ENCODE results near the gene EIF4G3. TPM values are rescaled to one million over a fixed set of nuclear protein-coding genes. Genes with fewer than 3 reads are reported as not detected.

The EIF4G3 gene
- total RNA-seq, 4 donors from 2014 or later, result 48.6 to 73.6 (median 57.9) TPM

- no peak for ATAC-seq
- Histone ChIP-seq H3K4me1 (no peaks in the 10 kb centered on the region), H3K36me3 (peaks cover 2 to 60% of the 10 kb centered on the region in 2 donors), H3K27ac (no peak overlapping the region), H3K27me3 (no peaks in the 10 kb centered on the region), H3K4me3 (no peak overlapping the region), H3K9me3 (no peaks in the 10 kb centered on the region)
- TF ChIP-seq CTCF (IDR thresholded peaks at IDR 0.05) (no peak), POLR2A (IDR thresholded peaks at IDR 0.05) (no peak), EP300 (IDR thresholded peaks at IDR 0.05) (no peak), POLR2AphosphoS5 (IDR thresholded peaks at IDR 0.05) (no peak)
- 100% methylated on average over 5 of the region's 5 CpGs; no CpG with 5 or more reads in 1 of the 2 donors for WGBS, 2 donors (ENCODE audit: low coverage in 1 of 2)
Observed at GRCh38 chr1:20882837-20883236, 293.9 kb downstream of the EIF4G3 start.

GRCh38 chr1:20878799-20879198 lies 297.9 kb downstream of the EIF4G3 start:
- Histone ChIP-seq H3K4me1 (no peaks in the 10 kb centered on the region), H3K27me3 (no peaks in the 10 kb centered on the region), H3K4me3 (no peak overlapping the region), H3K36me3 (peaks cover 2 to 65% of the 10 kb centered on the region in 2 donors), H3K9me3 (no peaks in the 10 kb centered on the region), H3K27ac (no peak overlapping the region)
- ATAC-seq, result no peak
- WGBS, 2 donors (ENCODE audit: low coverage in 1 of 2), result 94 to 95% methylated on average over 7 of the region's 7 CpGs
- TF ChIP-seq EP300 (IDR thresholded peaks at IDR 0.05) (no peak), CTCF (IDR thresholded peaks at IDR 0.05) (no peak), POLR2AphosphoS5 (IDR thresholded peaks at IDR 0.05) (no peak), POLR2A (IDR thresholded peaks at IDR 0.05) (no peak)

- Histone ChIP-seq H3K4me1 (no peaks in the 10 kb centered on the region), H3K27me3 (no peaks in the 10 kb centered on the region), H3K27ac (no peak overlapping the region), H3K36me3 (peaks cover 0 to 44% of the 10 kb centered on the region in 2 donors), H3K4me3 (no peak overlapping the region), H3K9me3 (no peaks in the 10 kb centered on the region)
- 79 to 84% methylated on average over 3 to 4 of the region's 4 CpGs for WGBS, 2 donors (ENCODE audit: low coverage in 1 of 2)
- TF ChIP-seq EP300 (IDR thresholded peaks at IDR 0.05) (no peak), CTCF (IDR thresholded peaks at IDR 0.05) (no peak), POLR2AphosphoS5 (IDR thresholded peaks at IDR 0.05) (no peak), POLR2A (IDR thresholded peaks at IDR 0.05) (no peak)
- no peak for ATAC-seq
Observed at GRCh38 chr1:20875198-20875973, 301.3 kb downstream of the EIF4G3 start.

- H3K4me3 ChIP-seq, result no peak overlapping the region
- H3K27ac ChIP-seq, result no peak overlapping the region
- H3K36me3 ChIP-seq, result peaks cover 0 to 30% of the 10 kb centered on the region in 2 donors
- no peaks in the 10 kb centered on the region for H3K9me3 ChIP-seq
- H3K4me1 ChIP-seq, result peaks cover 0 to 8% (median 0%) of the 10 kb centered on the region in 3 donors
- H3K27me3 ChIP-seq, result no peaks in the 10 kb centered on the region
- no peak for ATAC-seq
- WGBS, 2 donors (ENCODE audit: low coverage in 1 of 2), result 79 to 87% methylated on average over 3 of the region's 3 CpGs
- TF ChIP-seq POLR2AphosphoS5 (IDR thresholded peaks at IDR 0.05) (no peak), CTCF (IDR thresholded peaks at IDR 0.05) (no peak), POLR2A (IDR thresholded peaks at IDR 0.05) (no peak), EP300 (IDR thresholded peaks at IDR 0.05) (no peak)
Observed at GRCh38 chr1:20873311-20873710, 303.4 kb downstream of the EIF4G3 start.

GRCh38 chr1:20871419-20871818 lies 305.3 kb downstream of the EIF4G3 start:
- WGBS, 2 donors (ENCODE audit: low coverage in 1 of 2), result 18 to 30% methylated on average over 1 of the region's 1 CpG
- Histone ChIP-seq H3K4me1 (peaks cover 0 to 18% (median 5%) of the 10 kb centered on the region in 3 donors), H3K4me3 (no peak overlapping the region), H3K27me3 (no peaks in the 10 kb centered on the region), H3K36me3 (peaks cover 0 to 23% of the 10 kb centered on the region in 2 donors), H3K9me3 (no peaks in the 10 kb centered on the region), H3K27ac (no peak overlapping the region)
- TF ChIP-seq EP300 (IDR thresholded peaks at IDR 0.05) (no peak), POLR2AphosphoS5 (IDR thresholded peaks at IDR 0.05) (no peak), POLR2A (IDR thresholded peaks at IDR 0.05) (no peak), CTCF (IDR thresholded peaks at IDR 0.05) (no peak)
- ATAC-seq, result no peak

All from gastroesophageal sphincter (tissue), 4 donors.